HepG2 (cell line): ENCODE results near the gene PRSS16. TPM values are rescaled to one million over a fixed set of nuclear protein-coding genes. Genes with fewer than 3 reads are reported as not detected.

Source experiments
- ATAC-seq: fragments of 200-7000 bp; cut with Tn5 transposase; 3 replicates; pipeline ENCODE4 v1.9.1; 2020; ENCODE audit warnings: mild to moderate bottlenecking, moderate library complexity
- BruUV-seq: library from RNA; stranded (reverse); fragments of 400-500 nt; replicated peaks from 2 replicates; lab custom pipeline; 2021; lab: Mats Ljungman, UMichigan
- CTCF ChIA-PET: fragments of 300-600 bp; formaldehyde crosslinking; extraction: SDS; loops from one replicate; lab custom pipeline; 2021; ENCODE audit warnings: low total read pairs, inconsistent platforms, low intra/inter-chr PET ratio; lab: Yijun Ruan, JAX
- POLR2A ChIA-PET: fragments of 350-600 bp; sonication (Branson Sonifier 250); formaldehyde crosslinking; loops from one replicate; lab custom pipeline; 2020; ENCODE audit warnings: antibody characterized with exemption, inconsistent platforms; lab: Yijun Ruan, JAX
- DNase-seq: peaks from one replicate; pipeline ENCODE4 v3.0.0-alpha.2; 2015; ENCODE audit warnings: low spot score
- FAIRE-seq: peaks from 3 replicates; lab custom pipeline; 2011; peaks lifted over from hg19 to GRCh38; lab: Jason Lieb, UNC
- H2AFZ ChIP-seq: one replicate; pipeline ENCODE4 v1.6.1; 2011; ENCODE audit warnings: low read length, inconsistent platforms
- H3K27ac ChIP-seq: fragments of 300-600 bp; 3 replicates; pipeline ENCODE4 v1.8.0; 2011; ENCODE audit warnings: mixed run types, mild to moderate bottlenecking, mixed read lengths, low read length, inconsistent platforms; ENCODE audit not compliant: insufficient read depth; ENCODE audit errors: extremely low read length
- H3K27me3 ChIP-seq, 2 experiments: fragments of 200-600 bp in 1 of 2; 2 replicates in 1 of 2; 3 replicates in 1 of 2; pipeline versions ENCODE4 v1.6.0 to v1.8.0; 2011; ENCODE audit warnings: low read length in 2 of 2, mild to moderate bottlenecking in 2 of 2, moderate library complexity in 2 of 2, inconsistent platforms in 1 of 2; ENCODE audit not compliant: insufficient read depth in 2 of 2, control insufficient read depth in 1 of 2
- H3K36me3 ChIP-seq, 2 experiments: fragments of 200-600 bp in 1 of 2; replicated peaks in 1 of 2; 2 replicates in 1 of 2; 3 replicates in 1 of 2; pipeline versions ENCODE4 v1.5.1 to v1.8.0; 2011; ENCODE audit warnings: low read length in 2 of 2, inconsistent platforms in 1 of 2; ENCODE audit not compliant: insufficient read depth in 2 of 2, control insufficient read depth in 1 of 2
- H3K4me1 ChIP-seq: 2 replicates; pipeline ENCODE4 v1.5.1; 2012; ENCODE audit warnings: low read length, inconsistent platforms; ENCODE audit not compliant: insufficient read depth
- H3K4me2 ChIP-seq: 2 replicates; pipeline ENCODE4 v1.6.0; 2011; ENCODE audit warnings: low read depth, low read length, inconsistent platforms
- H3K4me3 ChIP-seq, 3 experiments: fragments of 200-600 bp in 1 of 3; sonication (generic), shearing (Covaris generic) in 1 of 3; replicated peaks in 1 of 3; 2 replicates each; pipeline ENCODE4 v1.5.1; 2011 to 2016; ENCODE audit warnings: low read length in 3 of 3, inconsistent platforms in 2 of 3, low read depth in 2 of 3, mild to moderate bottlenecking in 2 of 3, control low read depth in 1 of 3, mixed read lengths in 1 of 3; ENCODE audit not compliant: insufficient read depth in 1 of 3
- H3K79me2 ChIP-seq: one replicate; pipeline ENCODE4 v1.6.1; 2011; ENCODE audit warnings: low read length, inconsistent platforms; ENCODE audit not compliant: insufficient read depth
- H3K9ac ChIP-seq: 2 replicates; pipeline ENCODE4 v1.6.0; 2011; ENCODE audit warnings: mild to moderate bottlenecking, low read depth, low read length, inconsistent platforms; ENCODE audit not compliant: insufficient read depth
- H3K9me3 ChIP-seq: 2 replicates; pipeline ENCODE4 v1.5.1; 2012; ENCODE audit warnings: mild to moderate bottlenecking, low read length
- H4K20me1 ChIP-seq: 2 replicates; pipeline ENCODE4 v1.6.0; 2011; ENCODE audit warnings: inconsistent platforms, mild to moderate bottlenecking, low read length, moderate library complexity; ENCODE audit not compliant: insufficient read depth
- GZF1 ChIP-seq: sonication (generic); formaldehyde crosslinking; IDR thresholded peaks from 2 replicates; pipeline ENCODE4 v1.5.1; 2020; ENCODE audit warnings: mild to moderate bottlenecking, missing genetic modification reagents
- HMG20A ChIP-seq: IDR thresholded peaks from 2 replicates; pipeline ENCODE4 v1.6.1; 2016; ENCODE audit warnings: borderline replicate concordance
- HNRNPLL ChIP-seq: fragments of 200-400 bp; formaldehyde crosslinking; IDR thresholded peaks from 2 replicates; pipeline ENCODE4 v1.6.1; 2017; ENCODE audit warnings: mild to moderate bottlenecking, low read depth, low read length; ENCODE audit not compliant: poor library complexity, severe bottlenecking
- JUNB ChIP-seq: sonication (generic); formaldehyde crosslinking; IDR thresholded peaks from 2 replicates; pipeline ENCODE4 v1.8.0; 2022; ENCODE audit warnings: missing genetic modification reagents, mild to moderate bottlenecking, borderline replicate concordance
- KDM1A ChIP-seq: IDR thresholded peaks from 2 replicates; pipeline ENCODE4 v1.6.1; 2016; ENCODE audit warnings: missing compliant biosample characterization
- PCBP1 ChIP-seq: fragments of 200-400 bp; formaldehyde crosslinking; IDR thresholded peaks from 2 replicates; pipeline ENCODE4 v1.6.1; 2017; ENCODE audit warnings: mild to moderate bottlenecking, low read depth, low read length, borderline replicate concordance
- RAD21 ChIP-seq: fragments of 450-650 bp; formaldehyde crosslinking; IDR thresholded peaks from 2 replicates; pipeline ENCODE4 v1.5.0; 2020; ENCODE audit warnings: mild to moderate bottlenecking
- RNF2 ChIP-seq: fragments of 450-650 bp; conservative IDR thresholded peaks from 2 replicates; pipeline ENCODE4 v1.6.1; 2016; ENCODE audit warnings: low read depth
- ZBTB21 ChIP-seq: sonication (generic); formaldehyde crosslinking; IDR thresholded peaks from 2 replicates; pipeline ENCODE4 v1.4.0; 2020; ENCODE audit warnings: missing genetic modification reagents
- WGBS: methylation state at CpG from one replicate; pipeline ENCODE4 v1.1.6; 2017; ENCODE audit warnings: low lambda C conversion rate; 5-methylcytosine and 5-hydroxymethylcytosine counted together
- in situ Hi-C: cut with HindIII; loops from 2 replicates; pipeline ENCODE4 v1.10.0; 2017; ENCODE audit warnings: low pct_unique_long_range_greater_than_20kb; ENCODE audit not compliant: extremely low pct_ligation_motif_present
- intact Hi-C: fragments of 100-400 bp; cut with micrococcal nuclease; formaldehyde crosslinking; loops from one replicate; pipeline ENCODE4 v1.10.0; 2022; ENCODE audit not compliant: unreplicated experiment
- polyA plus RNA-seq, 8 experiments: library from polyadenylated mRNA; depleted of rRNA in 3 of 8; stranded (reverse) in 7 of 8; unstranded in 1 of 8; fragments of >200 nt; fragmentation: Illumina TruSeq in 4 of 8; extraction: Trizol in 4 of 8; gene quantifications; 2 replicates each; pipeline versions ENCODE4 v1.2.1 to v1.2.3, GENCODE V29; 2011 to 2016; ENCODE audit warnings: low read depth in 4 of 8, missing spikeins in 1 of 8, mixed read lengths in 1 of 8; ENCODE audit not compliant: insufficient read depth in 1 of 8
- total RNA-seq, 5 experiments: library from RNA; depleted of rRNA; stranded (reverse); fragments of >200 nt; fragmentation: Illumina TruSeq; extraction: Trizol; gene quantifications; 2 replicates each; pipeline ENCODE4 v1.2.3, GENCODE V29; 2016; ENCODE audit warnings: low read depth in 1 of 5
- TF ChIP-seq, protein P1 (sequence below): sonication (generic); formaldehyde crosslinking; IDR thresholded peaks from 2 replicates; pipeline ENCODE4 v1.4.0; 2020; ENCODE audit warnings: missing genetic modification reagents
- TF ChIP-seq, protein P2 (sequence below), 2 experiments: sonication (generic) in 1 of 2; formaldehyde crosslinking in 1 of 2; IDR thresholded peaks; 2 replicates each; pipeline versions ENCODE4 v1.4.0 to v1.6.1; 2018 to 2020; ENCODE audit warnings: missing genetic modification reagents in 2 of 2, borderline replicate concordance in 1 of 2, low read depth in 1 of 2, mild to moderate bottlenecking in 1 of 2, missing biosample characterization in 1 of 2
- TF ChIP-seq, protein P3 (sequence below): sonication (generic); formaldehyde crosslinking; IDR thresholded peaks from 2 replicates; pipeline ENCODE4 v1.5.0; 2020; ENCODE audit warnings: missing genetic modification reagents
- TF ChIP-seq, protein P4 (sequence below): IDR thresholded peaks from 2 replicates; pipeline ENCODE4 v1.6.1; 2016; ENCODE audit warnings: missing biosample characterization, missing genetic modification reagents, low read depth

Gene PRSS16
- total and polyA plus RNA-seq, 2 of the 13 experiments (the other 11 are each of a cell fraction or from before 2014, with no cell fraction given): not detected

DNA sequence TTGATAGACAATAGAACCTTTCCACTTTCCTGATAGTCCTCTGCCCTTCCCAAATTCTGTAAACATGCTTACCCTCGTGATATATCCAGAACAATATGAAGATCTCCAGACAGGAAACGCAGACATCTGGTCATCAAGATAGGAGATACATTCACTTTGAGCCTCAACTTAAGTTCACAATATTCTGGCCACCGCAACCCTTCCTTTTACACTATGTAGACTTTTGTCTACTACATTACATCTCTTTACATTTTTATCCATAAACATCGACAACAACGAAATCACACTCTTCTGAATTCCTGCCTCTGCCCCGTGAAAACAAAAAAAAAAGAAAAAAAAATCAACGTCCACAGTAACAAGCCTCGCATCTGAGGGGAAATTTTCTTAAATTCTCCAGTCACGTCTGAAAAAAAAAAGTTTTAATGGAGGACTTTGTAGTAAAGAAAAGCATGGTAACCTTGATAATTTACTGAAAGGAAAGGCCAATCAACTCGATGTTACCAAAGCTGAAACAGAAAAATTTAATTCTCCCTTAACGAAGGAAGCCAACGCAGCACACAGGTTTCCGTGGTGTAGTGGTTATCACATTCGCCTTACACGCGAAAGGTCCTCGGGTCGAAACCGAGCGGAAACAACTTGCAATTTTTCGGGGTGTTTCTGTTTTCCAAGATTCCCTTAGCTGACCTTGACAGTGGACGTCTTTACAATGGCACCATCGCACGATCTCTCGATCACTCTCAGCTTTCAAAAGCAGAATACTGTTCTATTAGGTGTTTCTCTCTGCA lies 42.8 kb downstream of the PRSS16 start (continued):
- TF ChIP-seq, protein P1, sequence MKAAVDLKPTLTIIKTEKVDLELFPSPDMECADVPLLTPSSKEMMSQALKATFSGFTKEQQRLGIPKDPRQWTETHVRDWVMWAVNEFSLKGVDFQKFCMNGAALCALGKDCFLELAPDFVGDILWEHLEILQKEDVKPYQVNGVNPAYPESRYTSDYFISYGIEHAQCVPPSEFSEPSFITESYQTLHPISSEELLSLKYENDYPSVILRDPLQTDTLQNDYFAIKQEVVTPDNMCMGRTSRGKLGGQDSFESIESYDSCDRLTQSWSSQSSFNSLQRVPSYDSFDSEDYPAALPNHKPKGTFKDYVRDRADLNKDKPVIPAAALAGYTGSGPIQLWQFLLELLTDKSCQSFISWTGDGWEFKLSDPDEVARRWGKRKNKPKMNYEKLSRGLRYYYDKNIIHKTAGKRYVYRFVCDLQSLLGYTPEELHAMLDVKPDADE: no peak
- TF ChIP-seq KDM1A: no peak
- TF ChIP-seq, protein P2, sequence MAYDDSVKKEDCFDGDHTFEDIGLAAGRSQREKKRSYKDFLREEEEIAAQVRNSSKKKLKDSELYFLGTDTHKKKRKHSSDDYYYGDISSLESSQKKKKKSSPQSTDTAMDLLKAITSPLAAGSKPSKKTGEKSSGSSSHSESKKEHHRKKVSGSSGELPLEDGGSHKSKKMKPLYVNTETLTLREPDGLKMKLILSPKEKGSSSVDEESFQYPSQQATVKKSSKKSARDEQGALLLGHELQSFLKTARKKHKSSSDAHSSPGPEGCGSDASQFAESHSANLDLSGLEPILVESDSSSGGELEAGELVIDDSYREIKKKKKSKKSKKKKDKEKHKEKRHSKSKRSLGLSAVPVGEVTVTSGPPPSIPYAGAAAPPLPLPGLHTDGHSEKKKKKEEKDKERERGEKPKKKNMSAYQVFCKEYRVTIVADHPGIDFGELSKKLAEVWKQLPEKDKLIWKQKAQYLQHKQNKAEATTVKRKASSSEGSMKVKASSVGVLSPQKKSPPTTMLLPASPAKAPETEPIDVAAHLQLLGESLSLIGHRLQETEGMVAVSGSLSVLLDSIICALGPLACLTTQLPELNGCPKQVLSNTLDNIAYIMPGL (CRISPR knock-in tag; IDR thresholded peaks at IDR 0.05; ENCODE audit: borderline replicate concordance in 1 of 2, low read depth in 1 of 2): peak; percentile 24 to 74; a peak in 2 of 4 replicates
- TF ChIP-seq, protein P3, sequence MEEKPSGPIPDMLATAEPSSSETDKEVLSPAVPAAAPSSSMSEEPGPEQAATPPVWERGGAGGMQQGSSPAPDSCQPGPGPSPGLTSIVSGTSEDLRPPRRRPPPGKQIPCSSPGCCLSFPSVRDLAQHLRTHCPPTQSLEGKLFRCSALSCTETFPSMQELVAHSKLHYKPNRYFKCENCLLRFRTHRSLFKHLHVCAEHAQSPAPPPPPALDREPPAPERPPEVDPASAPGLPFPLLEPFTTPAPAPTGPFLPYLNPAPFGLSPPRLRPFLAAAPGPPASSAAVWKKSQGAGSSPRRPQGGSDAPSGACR (CRISPR knock-in tag): no peak

DNA sequence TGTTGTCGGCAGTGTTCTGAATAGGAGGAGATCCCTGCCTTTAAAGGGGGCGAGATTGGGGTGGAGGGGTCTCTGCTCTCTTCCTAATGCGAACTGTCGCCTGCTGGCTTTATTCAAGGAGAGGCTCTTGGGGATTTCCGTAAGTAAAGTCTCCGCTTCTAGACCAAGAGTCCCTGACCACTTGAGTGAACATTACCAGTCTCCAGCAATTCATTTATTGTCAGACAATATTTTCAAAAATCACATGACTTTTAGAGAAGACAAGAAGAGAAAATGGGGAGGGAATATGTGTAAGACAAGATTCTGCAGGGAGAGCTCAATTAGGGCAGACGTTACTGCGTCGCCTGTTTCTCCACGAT lies 43.3 kb downstream of the PRSS16 start:
- Histone ChIP-seq H3K9me3 (no peaks in the 10 kb centered on the region), H3K36me3 (no peaks in the 10 kb centered on the region), H4K20me1 (no peaks in the 10 kb centered on the region), H2AFZ (no peak overlapping the region), H3K79me2 (no peaks in the 10 kb centered on the region), H3K4me2 (peak overlapping the region; percentile 57), H3K4me1 (peaks cover 61% of the 10 kb centered on the region), H3K27ac (no peak overlapping the region), H3K4me3 (peak overlapping the region in 1 of 3 experiments; percentile 27; a peak in 2 of 6 replicates), H3K27me3 (peaks cover 8 to 57% of the 10 kb centered on the region in 2 experiments), H3K9ac (no peak overlapping the region)
- POLR2A ChIA-PET: no interaction called here
- intact Hi-C loops: no loop called here
- 52% methylated on average over 10 of the region's 10 CpGs for WGBS
- in situ Hi-C loops: no loop called here
- DNase-seq (no peak), FAIRE-seq (no peak), ATAC-seq (no peak)
- TF ChIP-seq, protein P4, sequence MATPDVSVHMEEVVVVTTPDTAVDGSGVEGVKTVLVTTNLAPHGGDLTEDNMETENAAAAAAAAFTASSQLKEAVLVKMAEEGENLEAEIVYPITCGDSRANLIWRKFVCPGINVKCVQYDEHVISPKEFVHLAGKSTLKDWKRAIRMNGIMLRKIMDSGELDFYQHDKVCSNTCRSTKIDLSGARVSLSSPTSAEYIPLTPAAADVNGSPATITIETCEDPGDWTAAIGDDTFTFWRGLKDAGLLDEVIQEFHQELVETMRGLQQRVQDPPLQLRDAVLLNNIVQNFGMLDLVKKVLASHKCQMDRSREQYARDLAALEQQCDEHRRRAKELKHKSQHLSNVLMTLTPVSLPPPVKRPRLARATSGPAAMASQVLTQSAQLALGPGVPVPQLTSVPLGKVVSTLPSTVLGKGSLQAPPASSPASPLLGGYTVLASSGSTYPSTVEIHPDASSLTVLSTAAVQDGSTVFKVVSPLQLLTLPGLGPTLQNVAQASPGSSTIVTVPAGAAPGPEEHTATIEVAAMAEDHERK (CRISPR knock-in tag): no peak
- TF ChIP-seq GZF1 (CRISPR knock-in tag): no peak
- TF ChIP-seq RNF2: no peak
- TF ChIP-seq RAD21: no peak
- TF ChIP-seq JUNB: no peak
- no peak for TF ChIP-seq HMG20A
- no peak for TF ChIP-seq ZBTB21 (CRISPR knock-in tag)
- no peak for TF ChIP-seq PCBP1
- no peak for TF ChIP-seq HNRNPLL
- BruUV-seq: no TSS peak
- CTCF ChIA-PET: no interaction called here
